ENCODE data around the gene PPP1R12C.
"Not testable (repeated sequence)": the region's sequence is repeated elsewhere in the genome, so short reads cannot be mapped to it uniquely, and the experiment has no call there.

PPP1R12C gene

GRCh38 chr19:55112246-55112776, 5.1 kb downstream of the PPP1R12C start:
- TF ChIP-seq CTCF (conservative IDR thresholded peaks at IDR 0.05; ENCODE audit: low read length): no peak
- TF ChIP-seq EZH2phosphoT487 (IDR thresholded peaks at IDR 0.05; ENCODE audit: borderline replicate concordance): no peak
- peaks cover 50% of the 10 kb centered on the region for H4K20me1 ChIP-seq (ENCODE audit: insufficient read depth, low read length, poor library complexity, severe bottlenecking)
- no peak overlapping the region for H3K9ac ChIP-seq (ENCODE audit: low read depth, low read length, poor library complexity, severe bottlenecking)
- peaks cover 55% of the 10 kb centered on the region for H3K79me2 ChIP-seq (ENCODE audit: insufficient read depth, low read length)
- no peaks in the 10 kb centered on the region for H3K9me2 ChIP-seq (replicated peaks; ENCODE audit: low read depth, low read length)
- H3K4me3 ChIP-seq (ENCODE audit: low read length, poor library complexity, severe bottlenecking): no peak overlapping the region
- H3F3A ChIP-seq (ENCODE audit: low read depth): no peaks in the 10 kb centered on the region
- no peaks in the 10 kb centered on the region for H3K9me3 ChIP-seq (ENCODE audit: insufficient read depth, low read depth, low read length)
- H2AFZ ChIP-seq (ENCODE audit: low read length): no peak overlapping the region
- no peaks in the 10 kb centered on the region for H3K27me3 ChIP-seq (ENCODE audit: insufficient read depth, low read length, poor library complexity, severe bottlenecking)
- H3K36me3 ChIP-seq (ENCODE audit: insufficient read depth, low read length): peaks cover 12% of the 10 kb centered on the region; the same call in 1 of the 2 replicates
- peak overlapping the region; percentile 82 for H3K4me2 ChIP-seq (ENCODE audit: low read depth, low read length, poor library complexity, severe bottlenecking)
- peaks cover 27% of the 10 kb centered on the region for H3K4me1 ChIP-seq (ENCODE audit: insufficient read depth, low read length, poor library complexity, severe bottlenecking)

- Histone ChIP-seq H3K4me1 (ENCODE audit: insufficient read depth, low read length, poor library complexity, severe bottlenecking) (peaks cover 27% of the 10 kb centered on the region), H2AFZ (ENCODE audit: low read length) (no peak overlapping the region), H3K79me2 (ENCODE audit: insufficient read depth, low read length) (peaks cover 49% of the 10 kb centered on the region), H3F3A (ENCODE audit: low read depth) (no peaks in the 10 kb centered on the region), H3K9me3 (ENCODE audit: insufficient read depth, low read depth, low read length) (no peaks in the 10 kb centered on the region), H4K20me1 (ENCODE audit: insufficient read depth, low read length, poor library complexity, severe bottlenecking) (peaks cover 48% of the 10 kb centered on the region), H3K4me3 (ENCODE audit: low read length, poor library complexity, severe bottlenecking) (no peak overlapping the region), H3K9me2 (replicated peaks; ENCODE audit: low read depth, low read length) (no peaks in the 10 kb centered on the region), H3K36me3 (ENCODE audit: insufficient read depth, low read length) (peaks cover 12% of the 10 kb centered on the region; the same call in 1 of the 2 replicates), H3K9ac (ENCODE audit: low read depth, low read length, poor library complexity, severe bottlenecking) (no peak overlapping the region), H3K27me3 (ENCODE audit: insufficient read depth, low read length, poor library complexity, severe bottlenecking) (no peaks in the 10 kb centered on the region), H3K4me2 (ENCODE audit: low read depth, low read length, poor library complexity, severe bottlenecking) (no peak overlapping the region)
- TF ChIP-seq EZH2phosphoT487 (IDR thresholded peaks at IDR 0.05; ENCODE audit: borderline replicate concordance): no peak
- no peak for TF ChIP-seq CTCF (conservative IDR thresholded peaks at IDR 0.05; ENCODE audit: low read length)
Measured at GRCh38 chr19:55111238-55111831, 6.1 kb downstream of the PPP1R12C start.

- TF ChIP-seq EZH2phosphoT487 (IDR thresholded peaks at IDR 0.05; ENCODE audit: borderline replicate concordance) (no peak), CTCF (conservative IDR thresholded peaks at IDR 0.05; ENCODE audit: low read length) (no peak)
- Histone ChIP-seq H3K79me2 (ENCODE audit: insufficient read depth, low read length) (peaks cover 35% of the 10 kb centered on the region), H3F3A (ENCODE audit: low read depth) (no peaks in the 10 kb centered on the region), H3K36me3 (ENCODE audit: insufficient read depth, low read length) (peaks cover 12% of the 10 kb centered on the region; the same call in 1 of the 2 replicates), H3K9me2 (replicated peaks; ENCODE audit: low read depth, low read length) (no peaks in the 10 kb centered on the region), H3K27me3 (ENCODE audit: insufficient read depth, low read length, poor library complexity, severe bottlenecking) (no peaks in the 10 kb centered on the region), H2AFZ (ENCODE audit: low read length) (no peak overlapping the region), H3K9me3 (ENCODE audit: insufficient read depth, low read depth, low read length) (no peaks in the 10 kb centered on the region), H3K9ac (ENCODE audit: low read depth, low read length, poor library complexity, severe bottlenecking) (no peak overlapping the region), H4K20me1 (ENCODE audit: insufficient read depth, low read length, poor library complexity, severe bottlenecking) (peaks cover 32% of the 10 kb centered on the region), H3K4me2 (ENCODE audit: low read depth, low read length, poor library complexity, severe bottlenecking) (no peak overlapping the region), H3K4me1 (ENCODE audit: insufficient read depth, low read length, poor library complexity, severe bottlenecking) (peaks cover 13% of the 10 kb centered on the region), H3K4me3 (ENCODE audit: low read length, poor library complexity, severe bottlenecking) (no peak overlapping the region)
Measured at GRCh38 chr19:55109527-55110291, 7.7 kb downstream of the PPP1R12C start.

GRCh38 chr19:55107252-55107651, 10.2 kb downstream of the PPP1R12C start:
- peaks cover 18% of the 10 kb centered on the region; the same call in 1 of the 2 replicates for H3K36me3 ChIP-seq (ENCODE audit: insufficient read depth, low read length)
- H3K9me3 ChIP-seq (ENCODE audit: insufficient read depth, low read depth, low read length); H3K4me3 ChIP-seq (ENCODE audit: low read length, poor library complexity, severe bottlenecking); H4K20me1 ChIP-seq (ENCODE audit: insufficient read depth, low read length, poor library complexity, severe bottlenecking); H3K9ac ChIP-seq (ENCODE audit: low read depth, low read length, poor library complexity, severe bottlenecking); H3K4me2 ChIP-seq (ENCODE audit: low read depth, low read length, poor library complexity, severe bottlenecking); H2AFZ ChIP-seq (ENCODE audit: low read length); H3K4me1 ChIP-seq (ENCODE audit: insufficient read depth, low read length, poor library complexity, severe bottlenecking); H3K27me3 ChIP-seq (ENCODE audit: insufficient read depth, low read length, poor library complexity, severe bottlenecking); H3K9me2 ChIP-seq (replicated peaks; ENCODE audit: low read depth, low read length); H3F3A ChIP-seq (ENCODE audit: low read depth): not testable (repeated sequence)
- H3K79me2 ChIP-seq (ENCODE audit: insufficient read depth, low read length): peaks cover 11% of the 10 kb centered on the region; the same call in 1 of the 2 replicates

All from Loucy (cell line).